A673 (cell line): ENCODE results near the gene RBM39.

ENCODE experiments used
- CTCF ChIP-seq: fragments of 300-800, 200-600 bp; sonication (generic); conservative IDR thresholded peaks from 2 replicates; pipeline ENCODE4 v1.5.1; 2017; ENCODE audit warnings: low read depth, mild to moderate bottlenecking, antibody characterized with exemption, low read length, moderate library complexity, mixed read lengths
- EZH2 ChIP-seq: fragments of 200-600 bp; sonication (generic); IDR thresholded peaks from 2 replicates; pipeline ENCODE4 v1.6.1; 2017; ENCODE audit warnings: borderline replicate concordance, low read depth, mild to moderate bottlenecking, mixed read lengths, antibody characterized with exemption, low read length; ENCODE audit not compliant: poor library complexity, severe bottlenecking

- no peak for TF ChIP-seq CTCF
- TF ChIP-seq EZH2: no peak
Observed at GRCh38 chr20:35732644-35732982, 9.4 kb downstream of the RBM39 start.
